Heart left ventricle (tissue), 13 donors: ENCODE data around the gene KRT37.

Experiments
- POLR2A ChIP-seq, 2 donors: fragments of 450-650 bp; IDR thresholded peaks; one replicate each; pipeline ENCODE4 v1.6.1; 2017; ENCODE audit warnings: antibody characterized with exemption in 2 of 2, mild to moderate bottlenecking in 2 of 2, moderate library complexity in 2 of 2
- TF ChIP-seq, protein P1 (sequence below), 12 donors: fragments of 200-600 bp; sonication (generic) in 4 of 12; IDR thresholded peaks; one replicate each; pipeline versions ENCODE4 v1.5.0 to v1.8.0; 2018 to 2022; ENCODE audit warnings: antibody characterized with exemption in 12 of 12, mild to moderate bottlenecking in 5 of 12
- donor health status: ischemic (EF 13 %, LVEDD 7.1; RV severe dilation, severe dysfunction).
- donor health status: DM: no; HTN: yes; CAD: no.
- donor health status: DM: no; HTN: no; CAD: no.
- donor health status: ischemic (EF 25% LVEDD 6.9; RV normal size, moderate dysfunction).
- donor health status: ischemic (EF 25% LVEDD 5.7; RV mildly dilated, moderate dysfunction).
- donor health status: ischemic (EF 35%, LVEDD 5.7; RV mildly dilated, moderate dysfunction).
- donor health status: nonischemic (EF 11% LVEDD 7.7; RV severe dilation, severe dysfunction).
- donor health status: DM: yes; HTN: yes; CAD: no.
- donor health status: PGD.
- donor health status: ischemic (EF 29% LVEDD 5.4; RV normal size, mild dysfunction).
- donor health status: nonischemic (EF 23%, LVEDD 6.1; RV moderate dilation, normal function).

- TF ChIP-seq, protein P1, sequence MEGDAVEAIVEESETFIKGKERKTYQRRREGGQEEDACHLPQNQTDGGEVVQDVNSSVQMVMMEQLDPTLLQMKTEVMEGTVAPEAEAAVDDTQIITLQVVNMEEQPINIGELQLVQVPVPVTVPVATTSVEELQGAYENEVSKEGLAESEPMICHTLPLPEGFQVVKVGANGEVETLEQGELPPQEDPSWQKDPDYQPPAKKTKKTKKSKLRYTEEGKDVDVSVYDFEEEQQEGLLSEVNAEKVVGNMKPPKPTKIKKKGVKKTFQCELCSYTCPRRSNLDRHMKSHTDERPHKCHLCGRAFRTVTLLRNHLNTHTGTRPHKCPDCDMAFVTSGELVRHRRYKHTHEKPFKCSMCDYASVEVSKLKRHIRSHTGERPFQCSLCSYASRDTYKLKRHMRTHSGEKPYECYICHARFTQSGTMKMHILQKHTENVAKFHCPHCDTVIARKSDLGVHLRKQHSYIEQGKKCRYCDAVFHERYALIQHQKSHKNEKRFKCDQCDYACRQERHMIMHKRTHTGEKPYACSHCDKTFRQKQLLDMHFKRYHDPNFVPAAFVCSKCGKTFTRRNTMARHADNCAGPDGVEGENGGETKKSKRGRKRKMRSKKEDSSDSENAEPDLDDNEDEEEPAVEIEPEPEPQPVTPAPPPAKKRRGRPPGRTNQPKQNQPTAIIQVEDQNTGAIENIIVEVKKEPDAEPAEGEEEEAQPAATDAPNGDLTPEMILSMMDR (IDR thresholded peaks at IDR 0.05), result no peak
- TF ChIP-seq POLR2A (IDR thresholded peaks at IDR 0.05), result no peak
Observed at GRCh38 chr17:41453066-41453465, 28.7 kb upstream of the KRT37 start.
